PC-3 (cell line): ENCODE measurements around the gene NFU1.

ENCODE experiments used
- EZH2 ChIP-seq: fragments of 300-600 bp; sonication (generic); IDR thresholded peaks from one replicate; pipeline ENCODE4 v1.6.1; 2017; ENCODE audit warnings: antibody characterized with exemption, mild to moderate bottlenecking, low read length; ENCODE audit not compliant: unreplicated experiment
- EZH2phosphoT487 ChIP-seq: fragments of 300-600 bp; sonication (generic); IDR thresholded peaks from 2 replicates; pipeline ENCODE4 v1.6.1; 2018; ENCODE audit warnings: mild to moderate bottlenecking, antibody characterized with exemption, low read length, borderline replicate concordance
- TF ChIP-seq, protein P1 (sequence below): fragments of 300-600 bp; sonication (generic); conservative IDR thresholded peaks from 2 replicates; pipeline ENCODE4 v1.5.1; 2017; ENCODE audit warnings: antibody characterized with exemption, low read depth, mild to moderate bottlenecking, low read length

DNA sequence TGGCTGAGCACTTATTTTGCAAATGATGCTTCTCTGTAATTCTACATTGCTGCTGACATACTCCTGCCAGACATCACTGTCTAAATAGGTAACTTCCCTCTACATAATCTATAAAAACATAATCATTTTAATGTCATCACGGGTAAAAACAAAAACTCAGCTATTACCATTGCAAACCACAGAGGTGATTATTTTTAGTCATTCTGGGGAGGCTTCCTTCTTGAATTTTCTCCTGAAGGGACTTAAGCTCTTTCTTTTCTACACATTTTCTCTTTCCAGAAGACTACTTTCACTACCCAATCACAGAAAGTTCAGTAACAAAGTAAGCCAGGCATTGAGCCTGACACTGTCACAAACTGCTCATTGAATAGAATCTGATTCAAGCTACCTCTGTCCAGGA, 40.4 kb upstream of the NFU1 start:
- TF ChIP-seq, protein P1, sequence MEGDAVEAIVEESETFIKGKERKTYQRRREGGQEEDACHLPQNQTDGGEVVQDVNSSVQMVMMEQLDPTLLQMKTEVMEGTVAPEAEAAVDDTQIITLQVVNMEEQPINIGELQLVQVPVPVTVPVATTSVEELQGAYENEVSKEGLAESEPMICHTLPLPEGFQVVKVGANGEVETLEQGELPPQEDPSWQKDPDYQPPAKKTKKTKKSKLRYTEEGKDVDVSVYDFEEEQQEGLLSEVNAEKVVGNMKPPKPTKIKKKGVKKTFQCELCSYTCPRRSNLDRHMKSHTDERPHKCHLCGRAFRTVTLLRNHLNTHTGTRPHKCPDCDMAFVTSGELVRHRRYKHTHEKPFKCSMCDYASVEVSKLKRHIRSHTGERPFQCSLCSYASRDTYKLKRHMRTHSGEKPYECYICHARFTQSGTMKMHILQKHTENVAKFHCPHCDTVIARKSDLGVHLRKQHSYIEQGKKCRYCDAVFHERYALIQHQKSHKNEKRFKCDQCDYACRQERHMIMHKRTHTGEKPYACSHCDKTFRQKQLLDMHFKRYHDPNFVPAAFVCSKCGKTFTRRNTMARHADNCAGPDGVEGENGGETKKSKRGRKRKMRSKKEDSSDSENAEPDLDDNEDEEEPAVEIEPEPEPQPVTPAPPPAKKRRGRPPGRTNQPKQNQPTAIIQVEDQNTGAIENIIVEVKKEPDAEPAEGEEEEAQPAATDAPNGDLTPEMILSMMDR, result no peak
- no peak for TF ChIP-seq EZH2
- no peak for TF ChIP-seq EZH2phosphoT487
